Upper lobe of left lung (tissue), 6 donors: ENCODE results near the gene MRPL24. TPM values are rescaled to one million over a fixed set of nuclear protein-coding genes. Genes with fewer than 3 reads are reported as not detected.

ENCODE experiments used
- ATAC-seq, 2 donors: fragments of 200-7000 bp; cut with Tn5 transposase; one replicate each; pipeline ENCODE4 v1.9.1; 2022; ENCODE audit warnings: mild to moderate bottlenecking in 2 of 2, moderate library complexity in 2 of 2; ENCODE audit not compliant: low FRiP score in 2 of 2
- DNase-seq, 2 donors: peaks; one replicate each; pipeline ENCODE4 v3.0.0-alpha.2; 2019 to 2020
- H3K27ac ChIP-seq, 4 donors: fragments of 200-600 bp; sonication (generic); one replicate each; pipeline ENCODE4 v1.5.1; 2016 to 2019
- H3K27me3 ChIP-seq, 4 donors: fragments of 200-600 bp; sonication (generic); one replicate each; pipeline ENCODE4 v1.5.1; 2017 to 2019
- H3K36me3 ChIP-seq, 4 donors: fragments of 200-600 bp; sonication (generic); one replicate each; pipeline ENCODE4 v1.5.1; 2016 to 2019
- H3K4me1 ChIP-seq, 4 donors: fragments of 200-600 bp; sonication (generic); one replicate each; pipeline ENCODE4 v1.5.1; 2018 to 2019
- H3K4me3 ChIP-seq, 4 donors: fragments of 200-600 bp; sonication (generic); one replicate each; pipeline ENCODE4 v1.5.1; 2017 to 2019; ENCODE audit warnings: mild to moderate bottlenecking in 2 of 4, moderate library complexity in 1 of 4
- H3K9me3 ChIP-seq, 4 donors: fragments of 200-600 bp; sonication (generic); one replicate each; pipeline ENCODE4 v1.5.1; 2018 to 2019
- CTCF ChIP-seq, 6 experiments: fragments of 450-650 bp in 4 of 6; fragments of 200-600 bp in 2 of 6; sonication (generic) in 2 of 6; IDR thresholded peaks; one replicate each; pipeline ENCODE4 v1.5.1; 2016 to 2019; ENCODE audit warnings: antibody characterized with exemption in 6 of 6
- EP300 ChIP-seq, 4 donors: sonication (generic); formaldehyde crosslinking; IDR thresholded peaks; one replicate each; pipeline ENCODE4 v1.5.1; 2017; ENCODE audit warnings: antibody characterized with exemption in 4 of 4, control low read depth in 2 of 4
- POLR2A ChIP-seq, 4 donors: fragments of 450-650 bp; IDR thresholded peaks; one replicate each; pipeline ENCODE4 v1.5.1; 2016 to 2017; ENCODE audit warnings: antibody characterized with exemption in 4 of 4, mild to moderate bottlenecking in 2 of 4
- POLR2AphosphoS5 ChIP-seq, 2 donors: sonication (generic); formaldehyde crosslinking; IDR thresholded peaks; one replicate each; pipeline ENCODE4 v1.5.1; 2017; ENCODE audit warnings: antibody characterized with exemption in 2 of 2
- WGBS, 2 donors: methylation state at CpG; one replicate each; pipeline ENCODE4 v1.1.5; 2017 to 2018; 5-methylcytosine and 5-hydroxymethylcytosine counted together
- total RNA-seq, 6 donors: library from RNA; depleted of rRNA in 4 of 6; stranded (reverse); fragments of >200 nt in 4 of 6; gene quantifications; one replicate each; pipeline versions ENCODE4 v1.1.0 to v1.2.1, GENCODE V29; 2016 to 2021
- donor health status: DM: no; HTN: no; CAD: no; lungs with moderate emphysema.
- donor health status: DM: no; HTN: yes; CAD: no; lungs with severe emphysema.

MRPL24 gene
- total RNA-seq, 6 donors from 2014 or later = 19.6 to 52.5 (median 40.8) TPM

GRCh38 chr1:156700736-156701531 lies 40.0 kb downstream of the MRPL24 start:
- Histone ChIP-seq H3K9me3 (no peaks in the 10 kb centered on the region), H3K27me3 (peaks cover 0 to 29% (median 10%) of the 10 kb centered on the region in 4 donors), H3K4me3 (no peak overlapping the region), H3K4me1 (peaks cover 16 to 17% (median 16%) of the 10 kb centered on the region in 4 donors), H3K36me3 (no peaks in the 10 kb centered on the region), H3K27ac (no peak overlapping the region)
- no peak for DNase-seq
- ATAC-seq = no peak
- no peak for TF ChIP-seq POLR2A (IDR thresholded peaks at IDR 0.05)
- no peak for TF ChIP-seq POLR2AphosphoS5 (IDR thresholded peaks at IDR 0.05)
- TF ChIP-seq EP300 (IDR thresholded peaks at IDR 0.05) = no peak
- TF ChIP-seq CTCF (IDR thresholded peaks at IDR 0.05) = no peak
- 77 to 87% methylated on average over 5 to 8 of the region's 8 CpGs for WGBS, 2 donors

GRCh38 chr1:156698995-156699394 lies 41.9 kb downstream of the MRPL24 start:
- Histone ChIP-seq H3K36me3 (no peaks in the 10 kb centered on the region), H3K4me1 (no peaks in the 10 kb centered on the region), H3K9me3 (no peaks in the 10 kb centered on the region), H3K27ac (no peak overlapping the region), H3K4me3 (no peak overlapping the region), H3K27me3 (peaks cover 0 to 10% (median under 1%) of the 10 kb centered on the region in 4 donors)
- 33 to 70% methylated on average over 1 of the region's 1 CpG for WGBS, 2 donors
- ATAC-seq (no peak), DNase-seq (no peak)
- TF ChIP-seq POLR2AphosphoS5 (IDR thresholded peaks at IDR 0.05) (no peak), POLR2A (IDR thresholded peaks at IDR 0.05) (no peak), EP300 (IDR thresholded peaks at IDR 0.05) (no peak), CTCF (IDR thresholded peaks at IDR 0.05) (no peak)

GRCh38 chr1:156697481-156697880 lies 43.4 kb downstream of the MRPL24 start:
- 82 to 91% methylated on average over 8 of the region's 8 CpGs for WGBS, 2 donors
- TF ChIP-seq POLR2A (IDR thresholded peaks at IDR 0.05) (no peak), CTCF (IDR thresholded peaks at IDR 0.05) (no peak), POLR2AphosphoS5 (IDR thresholded peaks at IDR 0.05) (no peak), EP300 (IDR thresholded peaks at IDR 0.05) (no peak)

GRCh38 chr1:156696755-156697154 lies 44.1 kb downstream of the MRPL24 start:
- no peak for DNase-seq
- WGBS, 2 donors = 91 to 95% methylated on average over 8 of the region's 8 CpGs
- Histone ChIP-seq H3K36me3 (no peaks in the 10 kb centered on the region), H3K27me3 (peaks cover 0 to 5% (median 2%) of the 10 kb centered on the region in 4 donors), H3K4me3 (no peak overlapping the region), H3K9me3 (no peaks in the 10 kb centered on the region), H3K4me1 (peaks cover 13 to 15% (median 14%) of the 10 kb centered on the region in 4 donors), H3K27ac (no peak overlapping the region)
- no peak for TF ChIP-seq POLR2A (IDR thresholded peaks at IDR 0.05)
- no peak for TF ChIP-seq EP300 (IDR thresholded peaks at IDR 0.05)
- no peak for TF ChIP-seq CTCF (IDR thresholded peaks at IDR 0.05)
- TF ChIP-seq POLR2AphosphoS5 (IDR thresholded peaks at IDR 0.05) = no peak
- no peak for ATAC-seq

More at GRCh38 chr1:156697481-156697880, 43.4 kb downstream of the MRPL24 start:
- no peaks in the 10 kb centered on the region for H3K9me3 ChIP-seq
- ATAC-seq = no peak
- DNase-seq = no peak
- H3K27ac ChIP-seq = no peak overlapping the region
- no peaks in the 10 kb centered on the region for H3K36me3 ChIP-seq
- peaks cover 0 to 5% (median 2%) of the 10 kb centered on the region in 4 donors for H3K27me3 ChIP-seq
- peaks cover 6 to 8% (median 7%) of the 10 kb centered on the region in 4 donors for H3K4me1 ChIP-seq
- no peak overlapping the region for H3K4me3 ChIP-seq

GRCh38 chr1:156694690-156694962 lies 46.3 kb downstream of the MRPL24 start:
- DNase-seq = no peak
- peaks cover 0 to 16% (median 7%) of the 10 kb centered on the region in 4 donors for H3K27me3 ChIP-seq
- no peak overlapping the region for H3K27ac ChIP-seq

More at GRCh38 chr1:156694690-156694962, 46.3 kb downstream of the MRPL24 start:
- ATAC-seq = no peak
- WGBS, 2 donors = 93 to 95% methylated on average over 5 of the region's 5 CpGs
- TF ChIP-seq POLR2A (IDR thresholded peaks at IDR 0.05) (no peak), POLR2AphosphoS5 (IDR thresholded peaks at IDR 0.05) (no peak), CTCF (IDR thresholded peaks at IDR 0.05) (no peak), EP300 (IDR thresholded peaks at IDR 0.05) (no peak)
- Histone ChIP-seq H3K4me1 (peaks cover 18 to 25% (median 19%) of the 10 kb centered on the region in 4 donors), H3K4me3 (no peak overlapping the region), H3K9me3 (no peaks in the 10 kb centered on the region), H3K36me3 (no peaks in the 10 kb centered on the region)
